Activated CD8-positive, alpha-beta memory T cell treated with anti-CD3 and anti-CD28 coated beads, Interleukin-2, amount 50 U/mL, for 24 hours (primary cell): ENCODE results near the gene PRRC2B.
"Not testable (repeated sequence)": the region's sequence is repeated elsewhere in the genome, so short reads cannot be mapped to it uniquely, and the experiment has no call there.

Experiments
- DNase-seq: peaks from one replicate; pipeline ENCODE4 v3.0.0-alpha.2; 2020; ENCODE audit errors: extremely low read depth

Gene PRRC2B

DNA sequence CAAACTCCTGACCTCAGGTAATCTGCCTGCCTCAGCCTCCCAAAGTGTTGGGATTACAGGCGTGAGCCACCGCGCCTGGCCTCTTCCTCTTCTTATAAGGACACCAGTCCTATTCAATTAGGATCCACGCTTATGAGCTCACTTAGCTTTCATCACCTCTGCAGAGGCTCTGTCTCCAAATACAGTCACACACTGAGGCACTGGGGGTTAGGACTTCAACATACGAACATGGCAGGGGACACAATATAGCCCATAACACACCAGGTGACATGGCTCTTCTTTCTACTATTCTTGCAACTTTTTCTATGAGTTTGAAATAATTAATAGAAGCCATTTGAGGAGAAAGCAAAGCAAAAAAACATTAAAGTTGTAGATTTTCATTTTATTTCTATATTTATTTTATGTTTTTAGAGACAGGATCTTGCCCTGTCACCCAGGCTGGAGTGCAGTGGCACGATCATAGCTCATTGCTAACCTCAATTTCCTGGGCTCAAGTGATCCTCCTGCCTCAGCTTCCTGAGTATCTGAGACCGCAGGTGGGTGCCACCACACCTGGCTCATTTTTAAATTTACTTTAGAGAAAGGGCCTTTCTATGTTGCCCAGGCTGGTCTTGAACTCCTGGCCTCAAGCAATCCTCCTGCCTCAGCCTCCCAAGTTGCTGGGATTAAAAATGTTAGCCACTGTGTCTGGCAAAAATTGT, 145.5 kb downstream of the PRRC2B start:
- DNase-seq = no peak

DNA sequence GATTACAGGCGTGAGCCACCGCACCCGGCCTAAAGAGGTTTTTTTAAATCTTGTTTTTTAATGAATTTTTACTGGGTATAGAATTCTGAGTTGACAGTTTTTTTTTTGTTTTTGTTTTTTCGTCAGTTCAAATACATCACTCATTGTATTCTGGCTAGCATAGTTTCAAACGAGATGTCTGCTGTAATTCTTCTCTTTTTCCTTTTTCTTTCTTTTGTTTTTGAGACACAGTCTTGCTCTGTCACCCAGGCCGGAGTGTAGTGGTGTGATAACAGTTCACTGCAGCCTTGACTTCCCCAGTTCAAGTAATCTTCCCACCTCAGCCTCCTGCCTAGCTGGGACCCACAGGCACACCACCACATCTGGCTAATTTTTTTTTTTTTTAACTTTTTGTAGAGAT, 149.3 kb downstream of the PRRC2B start:
- DNase-seq = no peak

DNA sequence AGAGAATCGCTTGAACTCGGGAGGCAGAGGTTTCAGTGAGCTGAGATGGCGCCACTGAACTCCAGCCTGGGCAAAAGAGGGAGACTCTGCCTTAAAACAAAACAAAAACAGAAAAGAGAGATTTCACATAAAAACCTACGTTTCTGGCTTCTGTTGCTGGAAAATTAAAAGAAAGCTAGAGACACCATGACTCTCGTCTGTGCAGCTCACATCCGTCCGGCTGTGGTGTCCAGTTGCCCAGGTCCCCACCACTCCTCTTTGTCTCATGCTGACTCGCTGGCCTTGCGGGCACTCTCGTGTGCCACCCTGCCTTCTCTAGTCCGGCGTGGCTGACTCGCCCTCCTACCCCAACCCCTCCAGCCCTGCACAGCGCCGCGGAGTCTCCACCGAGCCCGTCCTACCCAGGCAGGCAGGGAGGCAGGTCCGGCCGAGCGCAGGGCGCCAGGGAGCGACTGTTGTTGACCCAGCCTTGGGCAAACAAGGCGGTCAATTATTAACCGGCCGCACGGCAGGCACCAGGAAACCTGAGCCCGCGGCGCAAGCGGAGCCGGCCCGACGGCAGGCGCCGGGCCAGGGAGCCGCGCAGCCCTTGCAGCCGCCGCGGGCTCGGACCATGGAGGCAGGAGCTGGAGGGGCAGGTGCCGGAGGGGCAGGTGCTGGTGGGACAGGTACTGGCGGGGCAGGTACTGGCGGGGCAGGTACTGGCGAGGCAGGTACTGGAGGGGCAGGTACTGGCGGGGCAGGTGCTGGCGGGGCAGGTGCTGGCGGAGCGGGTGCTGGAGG, 151.3 kb downstream of the PRRC2B start, which contains the start of gene PRRT1B:
PRRT1B (plus strand) TSS at position 521 of the 783 bp plus-strand sequence; CDS start at position 614, 93 bp downstream.
- DNase-seq = no peak

DNA sequence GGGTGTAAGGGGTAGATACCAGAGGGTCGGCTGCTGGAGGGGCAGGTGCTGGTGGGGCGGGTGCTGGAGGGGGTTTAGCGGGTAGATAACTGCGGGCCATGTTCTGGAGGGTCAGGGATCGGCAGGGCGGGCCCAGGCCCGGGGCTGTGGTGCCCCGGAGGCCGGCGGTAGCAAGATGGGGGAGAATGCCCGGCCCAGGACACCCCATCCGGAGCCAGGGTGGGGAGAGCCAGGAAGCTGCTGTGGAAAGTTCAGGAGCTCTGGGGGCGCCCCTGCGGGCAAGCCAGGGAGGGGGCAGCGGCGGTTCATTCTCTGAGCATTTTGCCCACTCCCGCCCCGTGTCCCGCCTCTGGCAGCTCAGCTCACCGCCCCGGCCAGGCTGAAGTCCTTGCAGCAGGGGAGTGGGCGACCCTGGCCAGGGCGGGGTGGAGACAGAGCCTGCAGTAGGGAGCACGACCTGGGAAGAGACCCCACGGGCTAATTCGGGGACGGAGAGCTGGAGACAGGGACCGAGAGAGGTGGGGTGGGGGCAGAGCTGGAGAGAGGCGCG, 152.0 kb downstream of the PRRC2B start:
- DNase-seq = no peak

DNA sequence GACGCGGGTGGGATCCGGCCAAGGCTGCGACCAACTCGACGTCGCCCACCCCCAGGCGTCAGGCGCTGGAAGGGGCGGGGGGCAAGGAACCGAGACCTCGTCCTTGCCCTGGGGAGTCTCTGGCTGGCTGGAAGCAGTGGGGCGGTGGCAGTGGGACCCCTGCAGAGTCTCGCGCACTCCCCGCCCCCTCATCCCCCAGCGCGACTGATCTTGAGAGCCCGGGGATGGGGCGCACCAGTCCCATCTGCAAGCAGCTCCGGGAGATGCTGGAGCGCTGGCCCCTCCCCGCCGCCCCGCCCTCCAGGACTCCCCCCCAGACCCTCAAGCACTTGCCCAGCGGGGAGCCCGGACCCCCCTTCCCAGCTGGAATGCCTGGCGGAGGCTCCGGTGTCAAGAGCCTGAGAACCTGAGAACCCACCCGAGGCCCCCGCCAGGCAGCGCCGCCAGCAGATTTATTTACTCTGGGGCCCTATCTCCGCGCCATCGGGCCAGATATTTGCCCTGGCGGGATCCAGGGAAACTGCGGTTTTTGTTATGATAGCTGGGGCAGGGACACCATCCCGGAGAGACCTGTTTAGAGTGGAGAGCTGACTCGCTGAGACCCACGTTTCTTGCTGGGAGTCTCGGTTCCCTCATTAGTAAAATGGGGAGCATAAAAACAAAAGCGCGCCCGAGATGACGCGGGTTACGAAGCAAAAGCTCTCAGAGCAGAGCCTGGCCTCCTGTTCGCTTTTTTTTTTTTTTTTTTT, 152.6 kb downstream of the PRRC2B start:
- no peak for DNase-seq

DNA sequence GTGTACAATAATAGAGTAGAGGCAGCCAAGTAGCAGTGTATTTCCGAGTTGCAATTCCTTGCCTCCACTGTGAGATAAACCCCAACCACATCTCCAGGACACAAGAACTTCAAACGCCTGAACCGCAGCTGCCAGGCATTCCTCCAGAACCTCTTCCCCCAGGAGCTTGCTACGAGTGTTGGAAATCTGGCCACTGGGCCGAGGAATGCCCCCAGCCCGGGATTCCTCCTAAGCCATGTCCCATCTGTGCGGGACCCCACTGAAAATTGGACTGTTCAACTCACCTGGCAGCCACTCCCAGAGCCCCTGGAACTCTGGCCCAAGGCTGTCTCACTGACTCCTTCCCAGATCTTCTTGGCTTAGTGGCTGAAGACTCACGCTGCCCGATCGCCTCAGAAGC, 155.3 kb downstream of the PRRC2B start:
- DNase-seq = not testable (repeated sequence)
